K562 (cell line): Measurements from ENCODE around the gene MYMX. TPM values are rescaled to one million over a fixed set of nuclear protein-coding genes. Genes with fewer than 3 reads are reported as not detected.

Source experiments
- CCNT2 ChIP-seq: IDR thresholded peaks from 2 replicates; pipeline ENCODE4 v1.6.1; 2011; ENCODE audit warnings: borderline replicate concordance, low read depth, mild to moderate bottlenecking, moderate library complexity, mixed read lengths, low read length; ENCODE audit not compliant: insufficient read length; ENCODE audit errors: extremely low read depth
- CHD1 ChIP-seq: fragments of 200-600 bp; sonication (generic); IDR thresholded peaks from one replicate; pipeline ENCODE4 v1.6.1; 2012; ENCODE audit warnings: mild to moderate bottlenecking, moderate library complexity, low read length, inconsistent platforms
- HNRNPUL1 ChIP-seq: fragments of 200-400 bp; formaldehyde crosslinking; IDR thresholded peaks from 2 replicates; pipeline ENCODE4 v1.6.1; 2017; ENCODE audit warnings: low read length
- LEF1 ChIP-seq: fragments of 450-650 bp; IDR thresholded peaks from 2 replicates; pipeline ENCODE4 v1.6.1; 2016; ENCODE audit warnings: mild to moderate bottlenecking
- MEIS2 ChIP-seq: fragments of 450-650 bp; IDR thresholded peaks from 2 replicates; pipeline ENCODE4 v1.6.1; 2014; ENCODE audit warnings: mild to moderate bottlenecking; ENCODE audit not compliant: partially characterized antibody
- MTA2 ChIP-seq: fragments of 450-650 bp; IDR thresholded peaks from 2 replicates; pipeline ENCODE4 v1.6.1; 2016; ENCODE audit warnings: low read depth
- MXI1 ChIP-seq: IDR thresholded peaks from 2 replicates; pipeline ENCODE4 v1.6.1; 2011; ENCODE audit warnings: low read depth, mild to moderate bottlenecking, improper control_type of control experiment, low read length
- NR3C1 ChIP-seq: sonication (generic); formaldehyde crosslinking; IDR thresholded peaks from 2 replicates; pipeline ENCODE4 v1.8.1; 2022; ENCODE audit warnings: missing genetic modification reagents
- POLR2H ChIP-seq: IDR thresholded peaks from 2 replicates; pipeline ENCODE4 v1.6.1; 2016; ENCODE audit warnings: missing genetic modification characterization, low read depth, mild to moderate bottlenecking, control low read depth, missing compliant biosample characterization, moderate library complexity
- PURB ChIP-seq: sonication (generic); formaldehyde crosslinking; IDR thresholded peaks from 2 replicates; pipeline ENCODE4 v1.9.0; 2021; ENCODE audit warnings: low read depth, mild to moderate bottlenecking, missing genetic modification reagents
- TAL1 ChIP-seq: fragments of 450-650 bp; IDR thresholded peaks from 2 replicates; pipeline ENCODE4 v1.6.1; 2016; ENCODE audit warnings: mild to moderate bottlenecking
- TRIM25 ChIP-seq: fragments of 450-650 bp; IDR thresholded peaks from 2 replicates; pipeline ENCODE4 v1.7.0; 2016; ENCODE audit warnings: borderline replicate concordance
- UBTF ChIP-seq, 2 experiments: IDR thresholded peaks; 2 replicates each; pipeline ENCODE4 v1.6.1; 2012; ENCODE audit warnings: improper control_type of control experiment in 2 of 2, low read depth in 2 of 2, low read length in 2 of 2, borderline replicate concordance in 1 of 2
- ZNF146 ChIP-seq: IDR thresholded peaks from one replicate; pipeline ENCODE4 v1.6.1; 2018; ENCODE audit warnings: missing compliant biosample characterization; ENCODE audit not compliant: unreplicated experiment
- ZNF589 ChIP-seq: fragments of 200-800 bp; sonication (Bioruptor generic); IDR thresholded peaks from 2 replicates; pipeline ENCODE4 v1.6.1; 2016; ENCODE audit warnings: low read depth, missing genetic modification characterization, missing compliant biosample characterization
- polyA plus RNA-seq, 8 experiments: library from polyadenylated mRNA; depleted of rRNA in 4 of 8; stranded (reverse) in 5 of 8; unstranded in 3 of 8; fragments of >200 nt; fragmentation: Nextera tagmentation in 2 of 8; fragmentation: Illumina TruSeq in 1 of 8; extraction: Ambion mirVana in 2 of 8; extraction: Trizol in 1 of 8; gene quantifications; 2 replicates each; pipeline versions ENCODE4 v1.2.1 to v1.2.3, GENCODE V29; 2011 to 2014; ENCODE audit warnings: inconsistent platforms in 1 of 8, missing spikeins in 1 of 8
- total RNA-seq, 7 experiments: library from RNA; depleted of rRNA in 6 of 7; stranded (reverse); fragments of >200 nt in 6 of 7; fragmentation: Illumina TruSeq in 2 of 7; extraction: Trizol in 2 of 7; gene quantifications; 2 replicates each; pipeline versions ENCODE4 v1.2.1 to v1.2.3, GENCODE V29; 2011 to 2021; ENCODE audit warnings: low replicate concordance in 1 of 7
- TF ChIP-seq, protein P1 (sequence below): fragments of 450-650 bp; formaldehyde crosslinking; IDR thresholded peaks from 2 replicates; pipeline ENCODE4 v1.4.0; 2020; ENCODE audit warnings: mild to moderate bottlenecking
- TF ChIP-seq, protein P2 (sequence below): sonication (generic); formaldehyde crosslinking; IDR thresholded peaks from 2 replicates; pipeline ENCODE4 v1.8.1; 2023; ENCODE audit warnings: mild to moderate bottlenecking, missing genetic modification reagents
- TF ChIP-seq, protein P3 (sequence below), 2 experiments: fragments of 250-450 bp in 1 of 2; fragments of 450-650 bp in 1 of 2; sonication (Bioruptor Pico) in 1 of 2; IDR thresholded peaks; 2 replicates each; pipeline versions ENCODE4 v1.6.1 to v1.8.0; 2016 to 2021; ENCODE audit warnings: mild to moderate bottlenecking in 2 of 2, moderate library complexity in 2 of 2, missing compliant biosample characterization in 1 of 2, missing genetic modification characterization in 1 of 2

Gene MYMX
- total and polyA plus RNA-seq, 9 of the 15 experiments (the other 6 are each of a cell fraction or from before 2014, with no cell fraction given): 0.12 TPM; not detected in 8

DNA sequence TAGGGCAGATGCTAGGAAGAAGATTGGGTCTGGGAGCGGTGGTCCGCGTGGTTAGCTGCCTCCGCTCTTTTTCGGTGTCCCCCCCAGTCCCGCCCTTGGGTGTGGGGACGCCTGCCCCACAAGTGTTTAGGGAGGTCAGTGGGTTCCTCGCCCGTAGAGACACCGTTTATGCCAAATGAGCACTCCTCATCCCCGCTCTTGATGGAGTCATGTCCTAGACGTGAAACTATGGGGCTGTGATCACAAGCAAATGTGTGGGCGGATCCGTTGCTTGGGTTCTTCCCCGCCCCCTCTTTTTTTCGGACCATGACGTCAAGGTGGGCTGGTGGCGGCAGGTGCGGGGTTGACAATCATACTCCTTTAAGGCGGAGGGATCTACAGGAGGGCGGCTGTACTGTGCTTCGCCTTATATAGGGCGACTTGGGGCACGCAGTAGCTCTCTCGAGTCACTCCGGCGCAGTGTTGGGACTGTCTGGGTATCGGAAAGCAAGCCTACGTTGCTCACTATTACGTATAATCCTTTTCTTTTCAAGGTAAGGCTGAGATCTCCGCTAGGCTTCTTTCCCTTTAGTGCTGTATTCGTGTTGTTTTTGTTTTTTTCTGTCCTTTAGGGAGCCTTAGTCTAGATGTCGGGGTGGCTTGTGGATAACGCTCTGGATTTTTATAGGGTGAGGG is 30.1 kb downstream of the MYMX start, which contains the start of gene HSP90AB1 (continued):
- TF ChIP-seq TRIM25 (peak; percentile 97), ZNF146 (CRISPR knock-in tag) (no peak), POLR2H (tag) (peak; percentile 99), MXI1 (no peak; the same call in 1 of the 2 replicates), LEF1 (peak; percentile 78), TAL1 (peak; percentile 31; the same call in 1 of the 2 replicates), UBTF (IDR thresholded peaks at IDR 0.05; ENCODE audit: borderline replicate concordance in 1 of 2, low read depth in 2 of 2, low read length in 2 of 2) (no peak), NR3C1 (CRISPR knock-in tag) (0 out of 2 replicates have a peak, but pooled peaks have one; percentile 17), CHD1 (peak; percentile 98), ZNF589 (0 out of 2 replicates have a peak, but pooled peaks have one; percentile 56), PURB (CRISPR knock-in tag) (no peak), HNRNPUL1 (0 out of 2 replicates have a peak, but pooled peaks have one; percentile 89), CCNT2 (peak; percentile 4), MEIS2 (peak; percentile 41), MTA2 (no peak)
- TF ChIP-seq, protein P1, sequence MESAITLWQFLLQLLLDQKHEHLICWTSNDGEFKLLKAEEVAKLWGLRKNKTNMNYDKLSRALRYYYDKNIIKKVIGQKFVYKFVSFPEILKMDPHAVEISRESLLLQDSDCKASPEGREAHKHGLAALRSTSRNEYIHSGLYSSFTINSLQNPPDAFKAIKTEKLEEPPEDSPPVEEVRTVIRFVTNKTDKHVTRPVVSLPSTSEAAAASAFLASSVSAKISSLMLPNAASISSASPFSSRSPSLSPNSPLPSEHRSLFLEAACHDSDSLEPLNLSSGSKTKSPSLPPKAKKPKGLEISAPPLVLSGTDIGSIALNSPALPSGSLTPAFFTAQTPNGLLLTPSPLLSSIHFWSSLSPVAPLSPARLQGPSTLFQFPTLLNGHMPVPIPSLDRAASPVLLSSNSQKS (CRISPR knock-in tag): no peak
- TF ChIP-seq, protein P2, sequence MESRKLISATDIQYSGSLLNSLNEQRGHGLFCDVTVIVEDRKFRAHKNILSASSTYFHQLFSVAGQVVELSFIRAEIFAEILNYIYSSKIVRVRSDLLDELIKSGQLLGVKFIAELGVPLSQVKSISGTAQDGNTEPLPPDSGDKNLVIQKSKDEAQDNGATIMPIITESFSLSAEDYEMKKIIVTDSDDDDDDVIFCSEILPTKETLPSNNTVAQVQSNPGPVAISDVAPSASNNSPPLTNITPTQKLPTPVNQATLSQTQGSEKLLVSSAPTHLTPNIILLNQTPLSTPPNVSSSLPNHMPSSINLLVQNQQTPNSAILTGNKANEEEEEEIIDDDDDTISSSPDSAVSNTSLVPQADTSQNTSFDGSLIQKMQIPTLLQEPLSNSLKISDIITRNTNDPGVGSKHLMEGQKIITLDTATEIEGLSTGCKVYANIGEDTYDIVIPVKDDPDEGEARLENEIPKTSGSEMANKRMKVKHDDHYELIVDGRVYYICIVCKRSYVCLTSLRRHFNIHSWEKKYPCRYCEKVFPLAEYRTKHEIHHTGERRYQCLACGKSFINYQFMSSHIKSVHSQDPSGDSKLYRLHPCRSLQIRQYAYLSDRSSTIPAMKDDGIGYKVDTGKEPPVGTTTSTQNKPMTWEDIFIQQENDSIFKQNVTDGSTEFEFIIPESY (CRISPR knock-in tag): peak; percentile 69; the same call in 1 of the 2 replicates
- TF ChIP-seq, protein P3, sequence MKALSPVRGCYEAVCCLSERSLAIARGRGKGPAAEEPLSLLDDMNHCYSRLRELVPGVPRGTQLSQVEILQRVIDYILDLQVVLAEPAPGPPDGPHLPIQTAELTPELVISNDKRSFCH (CRISPR knock-in tag; IDR thresholded peaks at IDR 0.05): no peak
- TF ChIP-seq, protein P3 (tag; IDR thresholded peaks at IDR 0.05): peak; percentile 72; the same call in 1 of the 2 replicates
